PC-9 (cell line): ENCODE data around the gene FLT3. TPM values are rescaled to one million over a fixed set of nuclear protein-coding genes. Genes with fewer than 3 reads are reported as not detected.
A peak's percentile ranks its signal among the peaks of the same experiment; 100 is the strongest.

Experiments
- BruUV-seq: library from RNA; stranded (reverse); fragments of 400-500 nt; replicated peaks from 2 replicates; lab custom pipeline; 2021; lab: Mats Ljungman, UMichigan
- CTCF ChIA-PET: fragments of 300-600 bp; sonication (Branson Sonifier 250); formaldehyde crosslinking; loops from one replicate; lab custom pipeline; 2022; ENCODE audit warnings: antibody characterized with exemption; lab: Charles Lee
- POLR2A ChIA-PET: fragments of 300-600 bp; sonication (Branson Sonifier 250); formaldehyde crosslinking; loops from one replicate; lab custom pipeline; 2022; ENCODE audit warnings: antibody characterized with exemption; ENCODE audit not compliant: unreplicated experiment; lab: Charles Lee
- DNase-seq, 2 experiments: peaks; one replicate each; pipeline versions ENCODE4 v3.0.0 to v3.0.0-alpha.2; 2015 to 2022; ENCODE audit warnings: mixed read lengths in 1 of 2
- H2AFZ ChIP-seq: fragments of 200-600 bp; sonication (generic); 2 replicates; pipeline ENCODE4 v1.8.1; 2017; ENCODE audit warnings: antibody characterized with exemption
- H3F3A ChIP-seq: fragments of 200-600 bp; sonication (generic); 2 replicates; pipeline ENCODE4 v1.8.1; 2017; ENCODE audit warnings: antibody characterized with exemption, mild to moderate bottlenecking, low read depth; ENCODE audit not compliant: insufficient read depth
- H3K27ac ChIP-seq: fragments of 200-600 bp; sonication (generic); 2 replicates; pipeline ENCODE4 v1.6.1; 2016; ENCODE audit warnings: mixed run types
- H3K27me3 ChIP-seq: fragments of 200-600 bp; sonication (generic); 2 replicates; pipeline ENCODE4 v1.6.1; 2016; ENCODE audit warnings: low read depth, mixed run types; ENCODE audit not compliant: insufficient read depth
- H3K36me3 ChIP-seq: fragments of 200-600 bp; sonication (generic); 2 replicates; pipeline ENCODE4 v1.6.1; 2016; ENCODE audit warnings: low read depth, mixed run types
- H3K4me1 ChIP-seq: fragments of 200-600 bp; sonication (generic); replicated peaks from 2 replicates; pipeline ENCODE4 v1.6.1; 2016; ENCODE audit warnings: mixed run types; ENCODE audit not compliant: insufficient read depth
- H3K4me2 ChIP-seq: fragments of 200-600 bp; sonication (generic); 2 replicates; pipeline ENCODE4 v1.6.1; 2017; ENCODE audit warnings: mixed run types
- H3K4me3 ChIP-seq: fragments of 200-600 bp; sonication (generic); 2 replicates; pipeline ENCODE4 v1.6.1; 2016; ENCODE audit warnings: mixed run types
- H3K79me2 ChIP-seq: fragments of 200-600 bp; sonication (generic); 2 replicates; pipeline ENCODE4 v1.6.1; 2017; ENCODE audit warnings: low read depth, mixed run types
- H3K9me2 ChIP-seq: fragments of 200-600 bp; sonication (generic); 2 replicates; pipeline ENCODE4 v1.8.1; 2017; ENCODE audit warnings: mild to moderate bottlenecking; ENCODE audit not compliant: insufficient read depth
- H3K9me3 ChIP-seq: fragments of 200-600 bp; sonication (generic); 2 replicates; pipeline ENCODE4 v1.8.1; 2016; ENCODE audit warnings: low read depth; ENCODE audit not compliant: insufficient read depth
- H4K20me1 ChIP-seq: fragments of 200-600 bp; sonication (generic); 2 replicates; pipeline ENCODE4 v1.8.1; 2017; ENCODE audit not compliant: insufficient read depth
- CTCF ChIP-seq: fragments of 200-600 bp; sonication (generic); conservative IDR thresholded peaks from 2 replicates; pipeline ENCODE4 v1.6.1; 2017; ENCODE audit warnings: mixed run types, antibody characterized with exemption, mild to moderate bottlenecking, moderate library complexity
- EZH2 ChIP-seq: fragments of 200-600 bp; sonication (generic); IDR thresholded peaks from 2 replicates; pipeline ENCODE4 v1.8.0; 2017; ENCODE audit warnings: antibody characterized with exemption, low read depth
- intact Hi-C: fragments of 100-400 bp; cut with micrococcal nuclease; formaldehyde crosslinking; loops from one replicate; pipeline ENCODE4 v1.10.0; 2022; ENCODE audit not compliant: unreplicated experiment
- total RNA-seq: library from RNA; stranded (reverse); gene quantifications from 2 replicates; pipeline ENCODE4 v1.2.3, GENCODE V29; 2021

Gene FLT3
- total RNA-seq, 1 experiment from 2014 or later, result not detected

- DNase-seq, result no peak
- TF ChIP-seq EZH2 (no peak), CTCF (no peak)
- CTCF ChIA-PET, result no interaction called here
Measured at GRCh38 chr13:28000567-28000966, 99.8 kb downstream of the FLT3 start.

GRCh38 chr13:27997904-27998522 is 102.4 kb downstream of the FLT3 start:
- no peaks in the 10 kb centered on the region for H3K9me3 ChIP-seq
- no peak for TF ChIP-seq EZH2
- TF ChIP-seq CTCF, result peak; percentile 55; the same call in 1 of the 2 replicates
- no peaks in the 10 kb centered on the region for H4K20me1 ChIP-seq
- no peaks in the 10 kb centered on the region for H3K9me2 ChIP-seq
- H2AFZ ChIP-seq, result no peak overlapping the region
- peaks cover 3% of the 10 kb centered on the region; the same call in 1 of the 2 replicates for H3F3A ChIP-seq
- no peaks in the 10 kb centered on the region for H3K79me2 ChIP-seq
- no peak for DNase-seq
- no peaks in the 10 kb centered on the region for H3K36me3 ChIP-seq
- no peak overlapping the region for H3K4me2 ChIP-seq
- peaks cover 7% of the 10 kb centered on the region; the same call in 1 of the 2 replicates for H3K27me3 ChIP-seq
- H3K4me1 ChIP-seq, result no peaks in the 10 kb centered on the region
- H3K4me3 ChIP-seq, result no peak overlapping the region
- CTCF ChIA-PET, result interaction anchor here (0.6 kb wide), 1 partner anchor 1074 kb away, joined by 4 read pairs; no protein-coding TSS in a partner anchor
- H3K27ac ChIP-seq, result no peak overlapping the region
- intact Hi-C loops, result no loop called here
- BruUV-seq, result no TSS peak
- POLR2A ChIA-PET, result no interaction called here

More at GRCh38 chr13:28000567-28000966, 99.8 kb downstream of the FLT3 start:
- Histone ChIP-seq H3K4me3 (no peak overlapping the region), H3F3A (peaks cover 3% of the 10 kb centered on the region; the same call in 1 of the 2 replicates), H3K27me3 (no peaks in the 10 kb centered on the region; the same call in 1 of the 2 replicates), H3K9me3 (no peaks in the 10 kb centered on the region), H3K4me2 (no peak overlapping the region), H4K20me1 (no peaks in the 10 kb centered on the region), H2AFZ (no peak overlapping the region), H3K79me2 (no peaks in the 10 kb centered on the region), H3K4me1 (no peaks in the 10 kb centered on the region), H3K27ac (no peak overlapping the region), H3K9me2 (no peaks in the 10 kb centered on the region), H3K36me3 (no peaks in the 10 kb centered on the region)
- no TSS peak for BruUV-seq
- POLR2A ChIA-PET, result no interaction called here
- intact Hi-C loops, result no loop called here

GRCh38 chr13:27991881-27992280 is 108.5 kb downstream of the FLT3 start:
- Histone ChIP-seq H3K9me2 (no peaks in the 10 kb centered on the region), H3K4me2 (no peak overlapping the region), H3K4me1 (no peaks in the 10 kb centered on the region), H3K27me3 (peaks cover 21% of the 10 kb centered on the region; the same call in 1 of the 2 replicates), H2AFZ (no peak overlapping the region), H3K4me3 (no peak overlapping the region), H3F3A (no peaks in the 10 kb centered on the region), H3K9me3 (no peaks in the 10 kb centered on the region), H3K27ac (no peak overlapping the region), H3K36me3 (no peaks in the 10 kb centered on the region), H3K79me2 (no peaks in the 10 kb centered on the region), H4K20me1 (no peaks in the 10 kb centered on the region)
- TF ChIP-seq CTCF (no peak), EZH2 (no peak)
- POLR2A ChIA-PET, result no interaction called here
- DNase-seq, result no peak
- CTCF ChIA-PET, result no interaction called here
- no TSS peak for BruUV-seq
- intact Hi-C loops, result no loop called here
